H1 (cell line): ENCODE data around the gene HHAT. TPM values are rescaled to one million over a fixed set of nuclear protein-coding genes. Genes with fewer than 3 reads are reported as not detected.

Source experiments
- CHD7 ChIP-seq: fragments of 300-600 bp; sonication (generic); IDR thresholded peaks from 2 replicates; pipeline ENCODE4 v1.7.1; 2012; ENCODE audit warnings: low read length, moderate library complexity, mild to moderate bottlenecking, inconsistent platforms; ENCODE audit not compliant: insufficient replicate concordance
- HDAC6 ChIP-seq: IDR thresholded peaks from one replicate; pipeline ENCODE4 v1.7.1; 2012; ENCODE audit warnings: low read depth, mild to moderate bottlenecking, inconsistent platforms, low read length, moderate library complexity
- SIN3A ChIP-seq, 2 experiments: IDR thresholded peaks in 1 of 2; conservative IDR thresholded peaks in 1 of 2; 2 replicates each; pipeline ENCODE4 v1.6.1; 2011 to 2012; ENCODE audit warnings: low read length in 2 of 2, improper control_type of control experiment in 1 of 2, low read depth in 1 of 2, mild to moderate bottlenecking in 1 of 2
- polyA plus RNA-seq, 7 experiments: library from polyadenylated mRNA; depleted of rRNA in 3 of 7; stranded (reverse) in 5 of 7; unstranded in 2 of 7; fragments of >200 nt in 5 of 7; fragments of 200-250 nt in 2 of 7; gene quantifications; 1 replicate in 5 of 7; 2 replicates in 1 of 7; 4 replicates in 1 of 7; pipeline versions ENCODE4 v1.2.1 to v1.2.3, GENCODE V29; 2011 to 2013; ENCODE audit warnings: missing spikeins in 2 of 7, mixed read lengths in 2 of 7
- total RNA-seq: library from RNA; stranded (reverse); fragmentation: NEBNext Ultra II Directional; extraction: Animal tissue kit (Norgen Biotek cat#: 25700); gene quantifications from 2 replicates; pipeline ENCODE4 v1.2.1, GENCODE V29; 2021

HHAT gene
- total and polyA plus RNA-seq, 2 of the 8 experiments (the other 6 are each of a cell fraction or from before 2014, with no cell fraction given): 0.15 to 0.51 TPM

GRCh38 chr1:210352575-210352974 is 23.9 kb downstream of the HHAT start (continued):
- TF ChIP-seq CHD7 (no peak), SIN3A (conservative IDR thresholded peaks at IDR 0.05 in 1 of 2, IDR thresholded peaks at IDR 0.05 in 1 of 2; ENCODE audit: low read depth in 1 of 2, low read length in 2 of 2) (no peak), HDAC6 (no peak)
